Nephron (organoid): ENCODE measurements around the gene ULK4.

Experiments used
- H3K27ac Mint-ChIP-seq, 3 experiments: 2 replicates each; pipeline ENCODE4 v1.8.0; 2020; ENCODE audit warnings: mixed read lengths in 3 of 3, mild to moderate bottlenecking in 2 of 3, moderate library complexity in 1 of 3
- H3K27me3 Mint-ChIP-seq: 2 replicates; pipeline ENCODE4 v1.8.0; 2021; ENCODE audit warnings: low read depth, mild to moderate bottlenecking, moderate library complexity, mixed read lengths
- H3K36me3 Mint-ChIP-seq: 2 replicates; pipeline ENCODE4 v1.8.0; 2020; ENCODE audit warnings: low read depth, mixed read lengths
- H3K4me1 Mint-ChIP-seq: 2 replicates; pipeline ENCODE4 v1.8.0; 2020; ENCODE audit warnings: mixed read lengths
- H3K4me3 Mint-ChIP-seq, 3 experiments: 2 replicates each; pipeline ENCODE4 v1.8.0; 2020; ENCODE audit warnings: mild to moderate bottlenecking in 3 of 3, mixed read lengths in 3 of 3, moderate library complexity in 2 of 3
- H3K9me3 Mint-ChIP-seq: 2 replicates; pipeline ENCODE4 v1.8.0; 2020; ENCODE audit warnings: mixed read lengths
- TF ChIP-seq, protein P1 (sequence below), 3 experiments: fragments of 200-600 bp; sonication (generic); IDR thresholded peaks; one replicate each; pipeline ENCODE4 v1.5.0; 2021; ENCODE audit warnings: antibody characterized with exemption in 3 of 3; ENCODE audit not compliant: unreplicated experiment in 3 of 3

ULK4 gene

DNA sequence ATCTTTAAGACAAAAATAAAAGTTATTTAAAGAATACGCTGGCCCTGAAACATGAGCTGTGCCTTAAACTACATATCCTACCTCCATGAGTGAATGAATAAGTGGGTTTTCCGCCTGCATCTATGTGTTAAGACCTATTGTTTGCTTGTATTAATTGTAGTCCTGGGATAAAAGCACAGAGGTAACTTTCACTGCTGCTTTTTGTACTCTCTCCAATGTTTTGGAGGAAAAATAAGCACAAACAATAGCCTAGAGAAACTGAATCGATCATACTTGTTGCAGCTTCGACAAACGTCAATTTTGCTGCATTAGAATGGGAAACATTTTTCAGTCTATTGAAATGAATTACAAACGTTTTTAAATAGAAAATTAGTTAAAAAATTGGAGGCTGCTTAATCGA, 763.9 kb downstream of the ULK4 start:
- Mint-ChIP-seq H3K36me3 (no peaks in the 10 kb centered on the region), H3K27ac (peak overlapping the region; percentile 77 to 93 (median 93)), H3K4me3 (peak overlapping the region; percentile 91 to 93 (median 92)), H3K27me3 (peaks cover 3% of the 10 kb centered on the region), H3K9me3 (no peaks in the 10 kb centered on the region), H3K4me1 (peaks cover 24% of the 10 kb centered on the region)
- TF ChIP-seq, protein P1, sequence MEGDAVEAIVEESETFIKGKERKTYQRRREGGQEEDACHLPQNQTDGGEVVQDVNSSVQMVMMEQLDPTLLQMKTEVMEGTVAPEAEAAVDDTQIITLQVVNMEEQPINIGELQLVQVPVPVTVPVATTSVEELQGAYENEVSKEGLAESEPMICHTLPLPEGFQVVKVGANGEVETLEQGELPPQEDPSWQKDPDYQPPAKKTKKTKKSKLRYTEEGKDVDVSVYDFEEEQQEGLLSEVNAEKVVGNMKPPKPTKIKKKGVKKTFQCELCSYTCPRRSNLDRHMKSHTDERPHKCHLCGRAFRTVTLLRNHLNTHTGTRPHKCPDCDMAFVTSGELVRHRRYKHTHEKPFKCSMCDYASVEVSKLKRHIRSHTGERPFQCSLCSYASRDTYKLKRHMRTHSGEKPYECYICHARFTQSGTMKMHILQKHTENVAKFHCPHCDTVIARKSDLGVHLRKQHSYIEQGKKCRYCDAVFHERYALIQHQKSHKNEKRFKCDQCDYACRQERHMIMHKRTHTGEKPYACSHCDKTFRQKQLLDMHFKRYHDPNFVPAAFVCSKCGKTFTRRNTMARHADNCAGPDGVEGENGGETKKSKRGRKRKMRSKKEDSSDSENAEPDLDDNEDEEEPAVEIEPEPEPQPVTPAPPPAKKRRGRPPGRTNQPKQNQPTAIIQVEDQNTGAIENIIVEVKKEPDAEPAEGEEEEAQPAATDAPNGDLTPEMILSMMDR (IDR thresholded peaks at IDR 0.05; ENCODE audit: unreplicated experiment in 3 of 3): no peak
